ENCODE results near the gene HERC2. TPM values are rescaled to one million over a fixed set of nuclear protein-coding genes. Genes with fewer than 3 reads are reported as not detected.

The HERC2 gene
- total RNA-seq, 1 donor from 2014 or later: 80.1 TPM

- Mint-ChIP-seq H3K27me3 (no peaks in the 10 kb centered on the region), H3K36me3 (peaks cover 42% of the 10 kb centered on the region), H3K4me1 (ENCODE audit: unreplicated experiment) (peaks cover 17% of the 10 kb centered on the region), H3K9me3 (no peaks in the 10 kb centered on the region), H3K4me3 (no peak overlapping the region), H3K27ac (no peak overlapping the region)
- TF ChIP-seq, protein P1, sequence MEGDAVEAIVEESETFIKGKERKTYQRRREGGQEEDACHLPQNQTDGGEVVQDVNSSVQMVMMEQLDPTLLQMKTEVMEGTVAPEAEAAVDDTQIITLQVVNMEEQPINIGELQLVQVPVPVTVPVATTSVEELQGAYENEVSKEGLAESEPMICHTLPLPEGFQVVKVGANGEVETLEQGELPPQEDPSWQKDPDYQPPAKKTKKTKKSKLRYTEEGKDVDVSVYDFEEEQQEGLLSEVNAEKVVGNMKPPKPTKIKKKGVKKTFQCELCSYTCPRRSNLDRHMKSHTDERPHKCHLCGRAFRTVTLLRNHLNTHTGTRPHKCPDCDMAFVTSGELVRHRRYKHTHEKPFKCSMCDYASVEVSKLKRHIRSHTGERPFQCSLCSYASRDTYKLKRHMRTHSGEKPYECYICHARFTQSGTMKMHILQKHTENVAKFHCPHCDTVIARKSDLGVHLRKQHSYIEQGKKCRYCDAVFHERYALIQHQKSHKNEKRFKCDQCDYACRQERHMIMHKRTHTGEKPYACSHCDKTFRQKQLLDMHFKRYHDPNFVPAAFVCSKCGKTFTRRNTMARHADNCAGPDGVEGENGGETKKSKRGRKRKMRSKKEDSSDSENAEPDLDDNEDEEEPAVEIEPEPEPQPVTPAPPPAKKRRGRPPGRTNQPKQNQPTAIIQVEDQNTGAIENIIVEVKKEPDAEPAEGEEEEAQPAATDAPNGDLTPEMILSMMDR (conservative IDR thresholded peaks at IDR 0.05): no peak
- no peak for DNase-seq (ENCODE audit: extremely low spot score, unreplicated experiment)
Observed at GRCh38 chr15:28260722-28261121, 61.3 kb downstream of the HERC2 start.

DNA sequence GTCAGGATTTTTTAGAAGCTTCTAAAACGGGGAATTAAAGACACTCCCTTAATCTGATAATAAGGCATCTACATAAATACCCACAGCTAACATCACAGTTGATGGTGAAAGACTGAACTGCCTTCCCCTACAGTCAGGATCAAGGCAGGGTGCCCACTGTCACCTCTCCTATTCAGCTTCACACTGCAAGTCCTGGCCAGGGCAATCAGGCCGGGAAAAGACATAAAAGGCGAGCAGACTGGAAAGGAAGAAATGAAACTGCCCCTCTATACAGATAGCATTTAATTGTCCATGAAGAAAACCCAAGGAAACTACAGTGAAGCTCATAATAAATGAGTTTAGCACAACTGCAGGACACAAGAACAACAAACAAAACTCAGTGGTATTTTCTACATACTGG, 61.7 kb downstream of the HERC2 start:
- H3K27ac Mint-ChIP-seq: no peak overlapping the region
- H3K4me1 Mint-ChIP-seq (ENCODE audit: unreplicated experiment): peaks cover 17% of the 10 kb centered on the region
- H3K4me3 Mint-ChIP-seq: no peak overlapping the region
- TF ChIP-seq, protein P1 (conservative IDR thresholded peaks at IDR 0.05): no peak
- no peaks in the 10 kb centered on the region for H3K27me3 Mint-ChIP-seq
- no peaks in the 10 kb centered on the region for H3K9me3 Mint-ChIP-seq
- DNase-seq (ENCODE audit: extremely low spot score, unreplicated experiment): no peak
- peaks cover 46% of the 10 kb centered on the region for H3K36me3 Mint-ChIP-seq

- Mint-ChIP-seq H3K4me3 (no peak overlapping the region), H3K27ac (no peak overlapping the region), H3K27me3 (no peaks in the 10 kb centered on the region), H3K36me3 (peaks cover 42% of the 10 kb centered on the region), H3K4me1 (ENCODE audit: unreplicated experiment) (peaks cover 2% of the 10 kb centered on the region), H3K9me3 (no peaks in the 10 kb centered on the region)
- TF ChIP-seq, protein P1 (conservative IDR thresholded peaks at IDR 0.05): no peak
- DNase-seq (ENCODE audit: extremely low spot score, unreplicated experiment): no peak
Observed at GRCh38 chr15:28255965-28256364, 66.0 kb downstream of the HERC2 start.

- Mint-ChIP-seq H3K9me3 (peaks cover 5% of the 10 kb centered on the region), H3K27me3 (no peaks in the 10 kb centered on the region), H3K4me1 (ENCODE audit: unreplicated experiment) (no peaks in the 10 kb centered on the region), H3K4me3 (no peak overlapping the region), H3K36me3 (peaks cover 55% of the 10 kb centered on the region), H3K27ac (no peak overlapping the region)
- TF ChIP-seq, protein P1 (conservative IDR thresholded peaks at IDR 0.05): no peak
- DNase-seq (ENCODE audit: extremely low spot score, unreplicated experiment): no peak
Observed at GRCh38 chr15:28252831-28253230, 69.1 kb downstream of the HERC2 start.

DNA sequence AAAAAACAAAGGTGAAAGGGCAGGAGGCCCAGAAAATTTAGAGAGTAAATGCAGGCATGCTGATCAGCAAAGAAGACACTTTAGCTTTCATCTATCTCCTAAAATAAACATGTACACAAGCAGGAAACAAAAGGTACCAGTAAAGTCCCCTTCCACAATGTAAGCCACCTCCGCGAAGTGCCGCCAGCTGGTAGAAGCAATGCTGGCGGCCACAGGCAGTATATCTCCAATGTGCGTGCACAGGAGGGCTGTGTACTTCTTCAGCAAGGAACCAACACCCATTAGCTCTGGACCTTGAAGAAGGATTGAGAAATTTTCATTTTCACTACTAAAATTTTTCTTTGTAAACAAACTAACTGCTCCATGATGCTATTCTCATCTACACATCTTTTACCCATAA, 75.4 kb downstream of the HERC2 start:
- Mint-ChIP-seq H3K4me1 (ENCODE audit: unreplicated experiment) (no peaks in the 10 kb centered on the region), H3K27me3 (no peaks in the 10 kb centered on the region), H3K27ac (no peak overlapping the region), H3K9me3 (peaks cover 12% of the 10 kb centered on the region), H3K36me3 (peaks cover 61% of the 10 kb centered on the region), H3K4me3 (no peak overlapping the region)
- TF ChIP-seq, protein P1 (conservative IDR thresholded peaks at IDR 0.05): no peak
- DNase-seq (ENCODE audit: extremely low spot score, unreplicated experiment): no peak

- TF ChIP-seq, protein P1 (conservative IDR thresholded peaks at IDR 0.05): no peak
- H3K4me3 Mint-ChIP-seq: no peak overlapping the region
Observed at GRCh38 chr15:28243901-28244300, 78.1 kb downstream of the HERC2 start.

More at GRCh38 chr15:28243901-28244300, 78.1 kb downstream of the HERC2 start:
- Mint-ChIP-seq H3K27me3 (no peaks in the 10 kb centered on the region), H3K27ac (no peak overlapping the region), H3K9me3 (peaks cover 7% of the 10 kb centered on the region), H3K36me3 (peaks cover 59% of the 10 kb centered on the region), H3K4me1 (ENCODE audit: unreplicated experiment) (no peaks in the 10 kb centered on the region)
- no peak for DNase-seq (ENCODE audit: extremely low spot score, unreplicated experiment)
